ENCODE data around the gene RUVBL1.

GRCh38 chr3:128069271-128069670 lies 54.3 kb downstream of the RUVBL1 start:
- TF ChIP-seq CTCF (conservative IDR thresholded peaks at IDR 0.05; ENCODE audit: low read depth, low read length) (no peak), EZH2 (IDR thresholded peaks at IDR 0.05; ENCODE audit: low read length, unreplicated experiment) (no peak), EZH2phosphoT487 (IDR thresholded peaks at IDR 0.05; ENCODE audit: borderline replicate concordance, low read length) (no peak)

Data from PC-3 (cell line).